A549 (cell line): ENCODE measurements around the gene SFXN3.

Experiments used
- CEBPB ChIP-seq, 2 experiments: fragments of >200 bp in 1 of 2; sonication (Bioruptor Twin) in 1 of 2; formaldehyde crosslinking in 1 of 2; IDR thresholded peaks; 2 replicates each; pipeline ENCODE4 v1.6.1; 2012 to 2016
- CHD4 ChIP-seq: fragments of 200-600 bp; sonication (generic); IDR thresholded peaks from 2 replicates; pipeline ENCODE4 v1.6.1; 2016; ENCODE audit warnings: antibody characterized with exemption, mild to moderate bottlenecking, borderline replicate concordance
- CTCF ChIP-seq: fragments of >200 bp; sonication (Bioruptor Twin); formaldehyde crosslinking; IDR thresholded peaks from 3 replicates; pipeline ENCODE4 v1.5.1; 2016
- EHMT2 ChIP-seq: fragments of 200-600 bp; sonication (generic); IDR thresholded peaks from 2 replicates; pipeline ENCODE4 v1.6.1; 2016; ENCODE audit warnings: antibody characterized with exemption, low read depth, mild to moderate bottlenecking, moderate library complexity
- FOSB ChIP-seq: fragments of 250-450 bp; sonication (Bioruptor Pico); IDR thresholded peaks from 2 replicates; pipeline ENCODE4 v1.5.0; 2020; ENCODE audit warnings: mild to moderate bottlenecking, moderate library complexity
- FOSL2 ChIP-seq, 2 experiments: fragments of 450-650 bp in 1 of 2; fragments of >200 bp in 1 of 2; sonication (Bioruptor Twin) in 1 of 2; formaldehyde crosslinking; IDR thresholded peaks; 2 replicates each; pipeline versions ENCODE4 v1.5.0 to v1.6.1; 2016 to 2020; ENCODE audit warnings: mild to moderate bottlenecking in 1 of 2, moderate library complexity in 1 of 2
- HDAC2 ChIP-seq: fragments of 200-600 bp; sonication (generic); IDR thresholded peaks from 2 replicates; pipeline ENCODE4 v1.6.1; 2016
- JUN ChIP-seq, 2 experiments: fragments of >200 bp; sonication (Bioruptor Twin); formaldehyde crosslinking; IDR thresholded peaks; 2 replicates in 1 of 2; 3 replicates in 1 of 2; pipeline ENCODE4 v1.6.1; 2016 to 2017
- MAFK ChIP-seq: fragments of 450-650 bp; IDR thresholded peaks from 2 replicates; pipeline ENCODE4 v1.6.1; 2014; ENCODE audit not compliant: partially characterized antibody
- MAX ChIP-seq: IDR thresholded peaks from 2 replicates; pipeline ENCODE4 v1.6.1; 2012

GRCh38 chr10:101007099-101007711 is 23.8 kb upstream of the SFXN3 start:
- TF ChIP-seq CEBPB (IDR thresholded peaks at IDR 0.05): no peak
- no peak for TF ChIP-seq MAX
- TF ChIP-seq HDAC2: no peak
- TF ChIP-seq MAFK: no peak
- TF ChIP-seq FOSB (CRISPR knock-in tag): no peak
- no peak for TF ChIP-seq JUN (IDR thresholded peaks at IDR 0.05)
- no peak for TF ChIP-seq FOSL2 (IDR thresholded peaks at IDR 0.05)
- no peak for TF ChIP-seq FOSL2 (CRISPR knock-in tag; IDR thresholded peaks at IDR 0.05)
- TF ChIP-seq CTCF: no peak
- no peak for TF ChIP-seq EHMT2
- TF ChIP-seq CHD4: no peak
